H1 (cell line): ENCODE data around the gene TRAPPC2B.

Experiments
- ASH2L ChIP-seq: fragments of 200-600, 300-600 bp; sonication (generic); IDR thresholded peaks from one replicate; pipeline ENCODE4 v1.7.1; 2017; ENCODE audit warnings: low read length
- ATF2 ChIP-seq: IDR thresholded peaks from 2 replicates; pipeline ENCODE4 v1.6.1; 2012; ENCODE audit warnings: low read length, inconsistent platforms
- BACH1 ChIP-seq: IDR thresholded peaks from 2 replicates; pipeline ENCODE4 v1.6.1; 2012; ENCODE audit warnings: low read length, improper control_type of control experiment
- BRCA1 ChIP-seq: IDR thresholded peaks from 2 replicates; pipeline ENCODE4 v1.6.1; 2012; ENCODE audit warnings: low read depth, low read length, improper control_type of control experiment
- CEBPB ChIP-seq: IDR thresholded peaks from 2 replicates; pipeline ENCODE4 v1.6.1; 2012; ENCODE audit warnings: low read depth, low read length
- CTCF ChIP-seq, 3 experiments: IDR thresholded peaks; 1 replicate in 2 of 3; 2 replicates in 1 of 3; pipeline versions ENCODE4 v1.5.1 to v1.6.1; 2011; ENCODE audit warnings: low read length in 3 of 3, mild to moderate bottlenecking in 3 of 3, inconsistent platforms in 2 of 3, low read depth in 1 of 3, moderate library complexity in 1 of 3; ENCODE audit not compliant: insufficient read depth in 1 of 3; ENCODE audit errors: control extremely low read depth in 1 of 3
- E2F6 ChIP-seq: IDR thresholded peaks from 2 replicates; pipeline ENCODE4 v1.6.1; 2012; ENCODE audit warnings: inconsistent platforms
- FOSL1 ChIP-seq: IDR thresholded peaks from 2 replicates; pipeline ENCODE4 v1.6.1; 2011; ENCODE audit warnings: mild to moderate bottlenecking, low read depth, low read length, moderate library complexity; ENCODE audit not compliant: insufficient read depth
- GTF2F1 ChIP-seq: IDR thresholded peaks from 2 replicates; pipeline ENCODE4 v1.6.1; 2012; ENCODE audit warnings: low read depth, low read length, improper control_type of control experiment, borderline replicate concordance
- KDM1A ChIP-seq: fragments of 200-600, 300-600 bp; sonication (generic); IDR thresholded peaks from 2 replicates; pipeline ENCODE4 v1.7.1; 2016; ENCODE audit warnings: mild to moderate bottlenecking, low read length, borderline replicate concordance
- MAFK ChIP-seq: IDR thresholded peaks from 2 replicates; pipeline ENCODE4 v1.6.1; 2012; ENCODE audit warnings: low read depth, mild to moderate bottlenecking, improper control_type of control experiment, low read length
- MAX ChIP-seq: IDR thresholded peaks from 2 replicates; pipeline ENCODE4 v1.6.1; 2012; ENCODE audit warnings: inconsistent platforms
- POLR2A ChIP-seq, 2 experiments: IDR thresholded peaks; 1 replicate in 1 of 2; 2 replicates in 1 of 2; pipeline ENCODE4 v1.6.1; 2011; ENCODE audit warnings: low read depth in 2 of 2, low read length in 2 of 2, mild to moderate bottlenecking in 2 of 2; ENCODE audit errors: control extremely low read depth in 1 of 2
- TF ChIP-seq, protein P1 (sequence below): IDR thresholded peaks from 2 replicates; pipeline ENCODE4 v1.6.1; 2011; ENCODE audit warnings: low read depth, mild to moderate bottlenecking, low read length; ENCODE audit not compliant: insufficient read depth

- no peak for TF ChIP-seq POLR2A (IDR thresholded peaks at IDR 0.05; ENCODE audit: control extremely low read depth in 1 of 2, low read depth in 2 of 2, low read length in 2 of 2)
- no peak for TF ChIP-seq CEBPB
- no peak for TF ChIP-seq ATF2
- TF ChIP-seq BACH1: no peak
- no peak for TF ChIP-seq MAFK
- no peak for TF ChIP-seq E2F6
- no peak for TF ChIP-seq FOSL1
- no peak for TF ChIP-seq ASH2L
- peak in 1 of 3 experiments; percentile 2; a peak in 1 of 4 replicates for TF ChIP-seq CTCF (IDR thresholded peaks at IDR 0.05; ENCODE audit: control extremely low read depth in 1 of 3, insufficient read depth in 1 of 3, low read depth in 1 of 3, low read length in 3 of 3)
- TF ChIP-seq MAX: no peak
- TF ChIP-seq, protein P1, sequence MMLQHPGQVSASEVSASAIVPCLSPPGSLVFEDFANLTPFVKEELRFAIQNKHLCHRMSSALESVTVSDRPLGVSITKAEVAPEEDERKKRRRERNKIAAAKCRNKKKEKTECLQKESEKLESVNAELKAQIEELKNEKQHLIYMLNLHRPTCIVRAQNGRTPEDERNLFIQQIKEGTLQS: no peak
- TF ChIP-seq KDM1A: no peak
- no peak for TF ChIP-seq BRCA1
- TF ChIP-seq GTF2F1: no peak
Measured at GRCh38 chr19:57351867-57352266, 11.5 kb upstream of the TRAPPC2B start.
